Measurements from ENCODE around the gene ZFTA. TPM values are rescaled to one million over a fixed set of nuclear protein-coding genes. Genes with fewer than 3 reads are reported as not detected.

The ZFTA gene
- total and polyA plus RNA-seq, 2 experiments from 2014 or later: 10.0 to 42.8 TPM

GRCh38 chr11:63749624-63750023 is 19.0 kb downstream of the ZFTA start:
- TF ChIP-seq, protein P1, sequence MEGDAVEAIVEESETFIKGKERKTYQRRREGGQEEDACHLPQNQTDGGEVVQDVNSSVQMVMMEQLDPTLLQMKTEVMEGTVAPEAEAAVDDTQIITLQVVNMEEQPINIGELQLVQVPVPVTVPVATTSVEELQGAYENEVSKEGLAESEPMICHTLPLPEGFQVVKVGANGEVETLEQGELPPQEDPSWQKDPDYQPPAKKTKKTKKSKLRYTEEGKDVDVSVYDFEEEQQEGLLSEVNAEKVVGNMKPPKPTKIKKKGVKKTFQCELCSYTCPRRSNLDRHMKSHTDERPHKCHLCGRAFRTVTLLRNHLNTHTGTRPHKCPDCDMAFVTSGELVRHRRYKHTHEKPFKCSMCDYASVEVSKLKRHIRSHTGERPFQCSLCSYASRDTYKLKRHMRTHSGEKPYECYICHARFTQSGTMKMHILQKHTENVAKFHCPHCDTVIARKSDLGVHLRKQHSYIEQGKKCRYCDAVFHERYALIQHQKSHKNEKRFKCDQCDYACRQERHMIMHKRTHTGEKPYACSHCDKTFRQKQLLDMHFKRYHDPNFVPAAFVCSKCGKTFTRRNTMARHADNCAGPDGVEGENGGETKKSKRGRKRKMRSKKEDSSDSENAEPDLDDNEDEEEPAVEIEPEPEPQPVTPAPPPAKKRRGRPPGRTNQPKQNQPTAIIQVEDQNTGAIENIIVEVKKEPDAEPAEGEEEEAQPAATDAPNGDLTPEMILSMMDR (IDR thresholded peaks at IDR 0.05; ENCODE audit: low read depth, low read length): no peak
- H3K27me3 ChIP-seq: no peaks in the 10 kb centered on the region
- no peak for DNase-seq (ENCODE audit: low read depth in 1 of 2, low spot score in 1 of 2)
- no peaks in the 10 kb centered on the region for H3K4me1 ChIP-seq (ENCODE audit: low read depth)
- H3K27ac ChIP-seq: no peak overlapping the region
- H3K4me3 ChIP-seq: no peak overlapping the region
- H3K9me3 ChIP-seq (ENCODE audit: low read depth): no peaks in the 10 kb centered on the region
- peaks cover 16% of the 10 kb centered on the region for H3K36me3 ChIP-seq

- Histone ChIP-seq H3K27ac (no peak overlapping the region), H3K9me3 (ENCODE audit: low read depth) (no peaks in the 10 kb centered on the region), H3K4me3 (no peak overlapping the region), H3K4me1 (ENCODE audit: low read depth) (no peaks in the 10 kb centered on the region), H3K27me3 (no peaks in the 10 kb centered on the region), H3K36me3 (peaks cover 6% of the 10 kb centered on the region)
- TF ChIP-seq, protein P1 (IDR thresholded peaks at IDR 0.05; ENCODE audit: low read depth, low read length): no peak
- DNase-seq (ENCODE audit: low read depth in 1 of 2, low spot score in 1 of 2): no peak
Observed at GRCh38 chr11:63747011-63747410, 21.6 kb downstream of the ZFTA start.

GRCh38 chr11:63745304-63746170 is 23.0 kb downstream of the ZFTA start:
- Histone ChIP-seq H3K9me3 (ENCODE audit: low read depth) (no peaks in the 10 kb centered on the region), H3K27me3 (no peaks in the 10 kb centered on the region), H3K27ac (no peak overlapping the region), H3K4me3 (no peak overlapping the region), H3K4me1 (ENCODE audit: low read depth) (no peaks in the 10 kb centered on the region), H3K36me3 (no peaks in the 10 kb centered on the region)
- DNase-seq (ENCODE audit: low read depth in 1 of 2, low spot score in 1 of 2): peak in 1 of 2 donors; percentile 31
- TF ChIP-seq, protein P1 (IDR thresholded peaks at IDR 0.05; ENCODE audit: low read depth, low read length): peak; percentile 28

DNA sequence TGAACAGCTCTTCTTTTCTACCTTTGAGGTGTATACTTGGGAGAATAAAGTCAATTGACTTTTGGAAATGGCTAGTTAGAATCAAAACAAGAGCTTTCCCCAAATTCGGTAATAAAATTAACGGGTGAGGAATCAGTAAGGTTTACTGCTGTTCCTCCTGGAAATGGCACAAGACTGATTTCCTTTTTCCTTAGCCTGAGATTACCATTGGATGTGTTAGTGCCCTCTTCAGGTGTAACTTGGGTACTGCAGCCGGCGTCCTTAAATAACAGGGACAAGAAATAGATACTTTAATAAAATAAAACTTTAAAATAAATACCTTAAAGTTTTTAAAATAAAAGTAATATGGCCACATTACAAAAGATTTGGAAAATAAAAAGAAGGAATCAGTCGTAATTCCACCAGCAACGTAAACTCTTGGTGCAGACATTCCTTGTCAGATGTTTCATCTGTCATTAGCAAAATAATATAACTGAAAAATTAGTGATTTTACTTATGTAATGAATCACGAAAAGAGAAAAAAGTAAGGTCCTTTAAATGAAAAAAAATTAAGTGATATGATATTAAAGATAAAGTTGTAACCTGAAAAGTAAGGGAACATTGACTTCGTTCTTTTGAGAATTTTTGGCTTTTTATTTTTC is 29.7 kb downstream of the ZFTA start:
- Histone ChIP-seq H3K27ac (no peak overlapping the region), H3K9me3 (ENCODE audit: low read depth) (no peaks in the 10 kb centered on the region)

DNA sequence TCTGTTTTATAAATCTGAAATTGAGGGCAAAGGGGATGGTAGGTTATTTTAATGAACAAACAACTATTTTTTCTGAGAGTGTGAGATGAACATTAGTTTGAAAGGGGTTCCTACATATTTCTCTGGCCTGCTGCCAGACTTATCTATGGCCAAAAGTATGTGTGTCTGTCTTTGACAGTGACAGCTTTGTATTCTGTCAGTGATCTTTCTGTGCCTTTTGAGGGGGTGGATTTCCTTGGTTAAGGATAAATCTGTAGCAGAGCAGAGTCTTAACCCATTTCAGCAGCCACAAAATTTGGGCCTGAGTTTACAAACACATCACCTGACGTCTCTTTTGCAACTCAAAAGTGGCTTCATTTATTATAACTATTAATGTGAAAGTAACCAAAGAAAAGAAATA is 30.9 kb downstream of the ZFTA start:
- Histone ChIP-seq H3K9me3 (ENCODE audit: low read depth) (no peaks in the 10 kb centered on the region), H3K36me3 (no peaks in the 10 kb centered on the region), H3K27me3 (no peaks in the 10 kb centered on the region), H3K27ac (no peak overlapping the region), H3K4me1 (ENCODE audit: low read depth) (no peaks in the 10 kb centered on the region), H3K4me3 (no peak overlapping the region)
- TF ChIP-seq, protein P1 (IDR thresholded peaks at IDR 0.05; ENCODE audit: low read depth, low read length): no peak
- DNase-seq (ENCODE audit: low read depth in 1 of 2, low spot score in 1 of 2): no peak

More for the DNA sequence above, 29.7 kb downstream of the ZFTA start:
- Histone ChIP-seq H3K4me3 (no peak overlapping the region), H3K27me3 (no peaks in the 10 kb centered on the region), H3K36me3 (no peaks in the 10 kb centered on the region), H3K4me1 (ENCODE audit: low read depth) (no peaks in the 10 kb centered on the region)
- peak; percentile 76 to 87 for DNase-seq (ENCODE audit: low read depth in 1 of 2, low spot score in 1 of 2)
- TF ChIP-seq, protein P1 (IDR thresholded peaks at IDR 0.05; ENCODE audit: low read depth, low read length): peak; percentile 91

All from cardiac muscle cell (in vitro differentiated cells and primary cell).